NCI-H2029 treated with DMSO at 0.1 percent for 48 hours (cell line): ENCODE measurements around the gene TIMP3.

Source experiments
- DNase-seq: peaks from one replicate; lab custom pipeline; 2025; lab: John Stamatoyannopoulos, UW

Gene TIMP3

DNA sequence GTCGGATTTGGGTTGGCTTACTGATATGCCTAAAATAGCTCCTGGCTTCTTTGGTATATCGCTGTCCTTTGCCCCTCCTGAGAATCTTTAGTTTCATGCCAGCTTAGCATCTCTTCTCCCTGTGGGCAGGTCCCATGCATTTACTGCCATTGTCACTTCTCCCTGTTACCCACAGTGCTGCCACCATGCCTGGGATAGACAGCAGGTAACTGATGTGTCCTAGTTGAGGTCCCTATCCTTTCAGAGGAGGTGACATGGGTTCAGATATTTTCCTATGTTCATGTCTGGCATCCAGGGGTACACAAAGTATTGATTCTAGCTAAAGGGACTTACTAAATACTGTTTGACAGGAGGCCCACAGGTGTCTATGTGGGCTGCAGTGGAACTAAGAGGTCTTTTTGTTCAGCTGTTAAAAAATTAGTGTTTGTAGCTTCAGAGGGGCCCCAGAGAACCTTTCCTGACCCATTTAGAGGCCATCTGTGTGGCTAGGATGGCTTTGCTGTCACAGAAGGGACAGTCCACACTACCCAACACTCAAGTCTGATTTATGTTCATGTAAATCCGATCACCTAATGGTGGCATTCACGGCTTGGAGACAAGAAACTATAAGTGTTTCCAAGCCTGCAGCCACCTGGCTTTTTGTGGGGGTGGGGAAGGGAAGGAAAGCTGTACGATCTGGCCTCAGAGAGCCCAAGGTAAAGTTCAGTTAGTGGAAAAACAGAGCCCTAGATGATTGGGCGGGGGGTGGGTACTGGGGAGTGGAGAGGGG is 8.5 kb downstream of the TIMP3 start:
- DNase-seq, result no peak

DNA sequence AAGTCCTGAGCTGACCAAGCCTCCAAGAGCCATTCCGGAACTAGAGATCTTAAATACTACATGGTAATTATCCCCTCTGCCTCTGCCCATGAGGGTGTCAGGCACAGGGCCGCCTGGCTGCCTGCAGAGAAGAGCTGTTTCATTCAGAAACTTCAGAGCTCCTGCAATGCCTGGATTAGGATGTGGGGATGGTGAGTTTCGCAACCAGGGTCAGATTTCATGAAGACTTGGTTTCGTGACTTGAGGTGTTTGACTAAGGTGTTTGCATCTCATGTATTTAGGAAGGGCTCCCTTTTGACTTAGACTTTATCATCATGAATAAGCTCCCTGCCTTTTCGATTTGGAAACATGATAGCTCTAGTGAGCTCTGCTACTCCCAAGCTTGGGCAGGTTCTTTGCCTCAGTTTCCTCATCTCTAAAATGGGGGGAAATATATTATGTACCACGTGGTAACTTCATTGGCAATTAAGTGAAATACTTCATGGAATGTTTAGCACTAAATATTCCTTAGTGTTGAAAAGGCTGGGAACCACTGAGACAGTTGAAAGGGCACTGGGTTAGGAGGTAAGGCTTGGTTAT is 9.1 kb downstream of the TIMP3 start:
- no peak for DNase-seq

DNA sequence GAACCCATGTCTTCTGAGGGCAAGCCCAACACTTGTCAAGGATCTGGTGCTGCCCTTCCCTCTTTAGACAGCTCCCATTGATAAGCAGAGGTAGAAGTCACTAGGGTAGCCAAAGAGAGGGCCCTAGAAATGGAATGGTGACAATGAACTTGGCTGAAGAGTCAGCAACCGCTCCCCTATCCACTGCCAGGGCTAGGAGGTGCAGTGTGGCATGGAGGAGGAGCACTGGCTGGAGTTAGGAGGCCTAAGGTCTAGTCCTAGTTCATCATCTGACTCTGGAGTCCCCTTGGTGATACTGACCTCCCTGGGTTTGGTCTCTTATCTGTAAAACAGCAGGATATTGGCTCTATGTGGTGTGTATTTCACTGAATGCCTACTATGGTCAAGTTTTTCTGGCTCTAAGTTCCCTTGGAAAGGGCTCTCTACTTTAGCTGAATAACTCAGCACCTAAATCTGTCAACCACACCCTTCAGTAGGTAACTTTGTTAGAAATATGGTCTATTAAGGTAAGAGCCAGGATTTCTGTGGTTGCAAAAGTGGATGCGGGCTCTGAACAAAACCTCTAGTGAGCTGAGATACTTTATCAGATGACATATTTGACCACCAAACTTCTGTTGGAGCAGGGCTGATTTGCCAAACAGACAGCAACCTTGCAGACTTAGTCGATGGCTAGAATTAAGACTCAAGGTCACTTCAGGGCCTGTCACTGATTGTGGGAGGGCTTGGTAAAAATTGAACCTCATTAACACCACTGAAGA is 10.5 kb downstream of the TIMP3 start:
- no peak for DNase-seq

DNA sequence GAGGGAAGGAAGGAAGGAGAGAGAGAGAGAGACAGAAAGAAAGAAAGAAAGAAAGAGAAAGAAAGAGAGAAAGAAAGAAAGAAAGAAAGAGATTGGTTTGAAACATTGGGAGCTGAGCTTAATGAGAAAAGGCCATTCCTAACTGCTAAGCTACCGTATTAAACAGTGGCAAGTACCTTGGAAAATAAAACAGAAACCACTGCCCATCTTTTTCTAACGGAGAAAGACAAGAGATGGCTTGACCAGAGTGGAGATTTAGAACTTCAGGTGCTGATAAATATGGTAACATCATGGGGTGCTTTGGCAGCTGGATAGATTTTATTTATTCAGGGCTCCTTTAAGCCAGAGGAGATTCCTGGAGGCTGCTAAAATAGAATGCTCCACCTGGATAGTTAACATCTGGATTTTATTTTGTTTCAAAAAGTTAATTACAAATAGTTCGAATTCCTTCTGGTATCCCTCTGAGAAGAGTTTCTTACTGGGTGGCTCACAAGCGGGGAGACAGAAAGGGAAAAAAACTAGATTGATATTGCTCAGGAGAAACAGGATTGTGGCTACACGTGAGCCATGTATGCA is 12.9 kb downstream of the TIMP3 start:
- DNase-seq, result no peak

DNA sequence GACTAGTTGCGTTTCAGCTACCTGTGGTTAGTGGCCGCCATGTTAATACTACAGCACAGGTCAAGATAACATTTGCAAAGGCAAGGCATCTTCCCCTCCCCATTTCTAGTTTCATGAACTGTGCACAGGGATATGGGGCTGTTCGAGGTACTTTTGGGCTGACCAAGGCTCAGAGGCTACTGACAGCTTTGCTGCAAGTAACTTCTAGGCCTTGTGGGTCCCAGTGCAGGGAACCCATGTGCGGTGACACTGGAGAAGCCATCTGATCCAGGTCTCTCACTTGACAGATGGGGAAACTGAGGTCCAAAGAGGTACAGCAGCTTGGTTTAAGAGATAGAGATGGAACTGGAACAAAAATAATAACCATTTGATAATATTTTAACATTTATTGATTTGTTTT is 13.6 kb downstream of the TIMP3 start:
- DNase-seq, result no peak

DNA sequence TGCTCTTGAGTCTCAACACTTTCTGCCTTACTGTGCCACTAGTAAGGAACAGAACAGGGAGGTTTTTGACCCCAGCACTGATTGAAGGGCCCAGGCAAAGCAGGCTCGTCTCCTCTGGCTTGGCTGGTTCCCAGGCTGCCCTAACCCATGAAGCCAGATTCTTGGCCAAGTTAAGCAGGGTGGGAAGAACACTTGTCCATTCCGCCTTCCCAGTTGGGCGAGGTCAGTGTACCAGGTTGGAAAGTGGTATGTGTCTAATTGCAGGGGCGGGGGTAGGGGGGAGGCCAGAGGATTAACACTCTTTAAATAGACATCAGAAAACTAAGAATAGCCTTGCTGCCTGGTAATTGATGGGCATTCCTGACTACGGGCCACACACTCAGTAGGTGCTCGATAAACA is 14.4 kb downstream of the TIMP3 start:
- DNase-seq, result no peak

DNA sequence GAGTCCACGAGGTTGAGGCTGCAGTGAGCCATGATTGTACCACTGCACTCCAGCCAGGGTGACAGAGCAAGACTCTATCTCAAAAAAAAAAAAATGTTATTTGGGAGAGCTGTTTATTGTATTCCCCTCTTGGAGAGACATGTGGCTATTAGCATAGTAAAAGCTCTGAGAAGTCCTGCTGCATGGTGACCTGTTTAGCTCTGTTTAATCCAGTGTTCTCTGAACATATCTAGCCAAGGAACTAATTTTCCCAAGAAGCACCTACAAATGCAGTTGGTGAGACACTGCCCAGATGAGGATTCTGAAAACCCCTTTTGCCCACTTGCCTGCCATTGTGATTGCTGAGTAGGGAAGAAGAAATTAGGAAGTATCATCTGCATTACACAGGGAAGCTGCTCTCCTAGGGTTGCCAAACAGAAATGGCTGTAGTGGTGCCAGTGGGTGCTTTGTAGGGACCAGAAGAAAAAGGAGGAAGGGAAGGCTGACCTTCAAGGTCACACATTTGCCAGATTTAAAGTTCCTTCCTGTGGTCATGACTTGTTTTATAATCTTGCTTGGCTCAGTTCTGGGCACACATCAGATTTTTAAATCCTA is 15.7 kb downstream of the TIMP3 start:
- no peak for DNase-seq

DNA sequence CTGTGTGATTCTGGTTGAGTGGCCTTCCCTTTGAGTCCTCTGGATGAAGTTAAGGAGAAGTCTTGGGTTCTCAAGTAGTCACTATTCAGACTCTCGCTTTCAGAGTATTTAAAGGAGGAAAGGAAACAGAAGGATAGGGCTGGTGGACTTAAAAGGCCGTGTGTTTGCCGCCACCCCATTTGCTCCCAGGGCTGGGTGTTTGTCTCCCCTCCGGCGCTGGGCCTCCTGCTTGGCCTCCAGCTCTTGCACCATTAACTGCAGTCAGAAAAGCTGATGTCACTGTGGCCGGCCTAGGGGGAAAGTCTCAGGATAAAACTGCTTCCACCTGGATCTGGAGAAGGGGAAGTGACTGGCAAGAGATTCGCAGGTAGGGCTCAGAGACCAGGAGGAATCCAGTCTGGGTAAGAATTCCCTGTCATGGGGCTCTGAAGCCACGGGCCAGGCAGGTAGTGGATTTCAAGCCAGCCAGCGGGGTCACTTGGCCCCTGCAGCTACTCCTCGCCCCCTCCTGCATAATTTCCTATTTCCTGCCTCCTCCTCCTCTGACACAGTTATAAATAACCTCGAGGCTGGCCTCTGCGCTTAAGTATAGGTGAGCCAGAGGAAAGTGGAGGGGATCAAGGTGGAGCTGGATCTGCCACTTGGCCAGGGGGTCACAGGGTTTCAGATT is 17.1 kb downstream of the TIMP3 start:
- no peak for DNase-seq

DNA sequence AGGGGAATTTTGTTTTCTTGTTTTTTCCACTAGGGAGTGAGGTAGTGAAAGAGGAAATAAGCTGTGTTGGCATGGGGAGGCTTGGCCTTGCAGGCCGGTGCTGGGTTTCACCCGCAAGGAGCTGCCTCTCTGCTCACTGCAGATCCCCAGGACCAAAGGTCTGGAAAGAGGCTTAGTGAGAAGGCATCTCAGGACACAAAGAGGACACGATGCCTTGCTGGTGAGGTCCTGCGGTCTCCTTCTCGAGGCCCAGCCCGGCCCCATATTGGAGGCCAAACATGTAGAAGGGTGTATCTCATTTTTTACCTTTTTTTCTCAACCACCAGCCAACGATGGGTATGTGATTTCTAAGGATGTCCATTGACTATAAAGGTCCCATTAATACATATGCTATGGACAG is 17.6 kb downstream of the TIMP3 start:
- DNase-seq, result no peak

DNA sequence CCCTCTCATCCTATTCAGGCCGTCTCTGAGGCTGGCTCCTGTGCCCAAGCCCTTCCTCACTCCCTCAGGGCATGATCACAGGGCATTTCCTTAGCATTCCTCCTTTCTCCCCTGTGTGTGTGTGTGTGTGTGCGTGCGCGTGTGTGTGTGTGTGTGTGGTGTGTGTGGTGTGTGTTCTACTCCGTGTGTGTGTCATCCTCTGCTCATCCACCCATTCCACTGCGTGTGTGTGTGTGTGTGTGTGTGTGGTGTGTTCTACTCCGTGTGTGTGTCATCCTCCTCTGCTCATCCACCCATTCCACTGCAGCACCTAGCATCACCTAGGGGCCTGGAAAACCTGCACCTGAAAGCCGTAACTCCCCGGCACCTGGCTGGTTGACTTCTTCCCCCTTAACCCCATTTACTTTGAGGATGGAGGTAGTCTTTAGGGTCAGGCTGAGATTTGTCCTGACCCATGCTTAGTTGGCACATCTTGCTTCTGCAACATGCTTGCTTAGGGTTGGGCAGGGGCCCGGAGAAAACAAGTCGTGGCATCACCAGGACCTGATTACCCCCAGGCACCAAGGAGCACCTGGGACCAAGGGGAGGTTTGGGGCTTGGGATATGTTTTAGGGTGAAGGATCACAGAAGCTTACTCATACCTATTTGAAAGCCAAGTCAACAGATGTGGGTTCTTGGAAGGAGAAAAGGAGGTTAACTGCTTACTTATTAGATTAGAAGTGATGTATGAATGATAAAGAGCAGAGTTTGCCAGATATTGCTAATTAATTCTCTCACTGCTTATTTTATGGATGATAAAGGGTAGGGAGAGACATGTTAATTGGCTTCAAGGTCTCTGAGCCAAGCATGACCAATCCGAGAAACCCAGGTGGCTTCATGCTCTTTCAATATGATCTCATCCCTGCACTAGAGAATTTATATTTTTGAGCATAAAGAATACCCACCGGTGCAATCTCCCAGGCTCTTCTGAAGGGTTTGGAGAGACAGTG is 18.9 kb downstream of the TIMP3 start:
- no peak for DNase-seq

DNA sequence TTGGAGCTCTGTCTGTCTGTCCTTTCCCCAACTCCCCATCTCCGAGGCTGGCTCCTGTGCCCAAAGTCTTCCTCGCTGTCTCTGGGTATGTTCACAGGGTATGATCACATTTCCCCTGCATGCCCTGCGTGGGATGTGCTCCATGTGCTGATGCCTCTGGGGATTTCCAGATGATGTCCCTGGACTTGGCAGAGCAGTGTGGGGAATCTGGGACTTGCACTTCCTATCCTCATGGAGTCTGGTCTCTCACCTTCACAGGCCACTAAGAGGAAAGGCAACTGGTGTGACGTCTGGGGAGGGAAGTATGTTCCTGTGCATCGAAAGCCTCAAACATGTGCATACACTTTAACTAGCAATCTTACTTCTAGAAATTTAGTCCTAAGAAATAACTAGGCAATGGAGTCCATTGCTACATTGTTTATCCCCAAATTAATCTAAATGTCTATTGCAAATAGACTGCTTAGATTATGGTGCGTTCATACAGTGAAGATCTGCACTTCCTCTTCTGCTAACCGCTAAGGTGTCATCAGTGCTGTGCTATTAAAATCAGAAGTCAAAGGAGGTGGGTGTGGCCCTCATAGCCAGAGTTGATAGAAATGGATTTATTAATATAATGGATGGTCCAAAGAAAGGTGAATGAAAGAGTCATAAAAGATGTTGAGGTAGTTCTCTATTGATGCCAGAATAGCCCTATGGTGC is 20.8 kb downstream of the TIMP3 start:
- no peak for DNase-seq

DNA sequence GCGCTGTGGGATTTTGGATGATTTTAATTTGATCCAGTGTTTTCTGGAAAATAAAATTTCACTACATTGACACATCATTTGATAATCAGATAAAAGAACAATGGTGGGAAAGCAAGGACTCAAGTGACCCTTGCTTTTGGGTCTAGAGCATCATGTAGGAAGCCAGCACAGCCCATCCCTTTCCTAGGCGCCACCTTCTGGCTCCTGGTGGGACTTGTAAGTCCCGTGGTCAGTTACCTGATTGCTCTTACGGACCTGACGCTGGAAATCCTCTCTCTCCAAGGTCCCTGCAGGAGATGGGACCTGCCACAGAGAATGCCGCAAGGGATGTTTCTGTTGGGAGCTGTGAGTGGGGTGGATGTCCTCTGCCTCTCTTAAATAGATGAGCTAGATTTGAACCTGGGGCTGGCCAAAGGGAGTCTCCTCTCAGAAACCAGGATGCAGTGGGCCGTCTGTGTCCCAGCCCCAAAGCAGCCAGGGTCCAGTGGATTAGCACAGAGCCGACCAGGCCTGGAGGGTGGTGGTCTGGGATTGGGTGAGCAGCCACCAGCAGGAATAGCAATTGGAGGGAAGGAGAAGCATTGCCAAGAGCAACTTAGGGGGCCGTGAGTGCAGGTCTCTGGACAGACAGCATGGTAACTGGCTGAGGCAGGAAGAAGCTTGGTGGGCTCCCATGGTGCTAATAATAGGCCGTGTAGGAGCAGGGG is 21.7 kb downstream of the TIMP3 start:
- no peak for DNase-seq

DNA sequence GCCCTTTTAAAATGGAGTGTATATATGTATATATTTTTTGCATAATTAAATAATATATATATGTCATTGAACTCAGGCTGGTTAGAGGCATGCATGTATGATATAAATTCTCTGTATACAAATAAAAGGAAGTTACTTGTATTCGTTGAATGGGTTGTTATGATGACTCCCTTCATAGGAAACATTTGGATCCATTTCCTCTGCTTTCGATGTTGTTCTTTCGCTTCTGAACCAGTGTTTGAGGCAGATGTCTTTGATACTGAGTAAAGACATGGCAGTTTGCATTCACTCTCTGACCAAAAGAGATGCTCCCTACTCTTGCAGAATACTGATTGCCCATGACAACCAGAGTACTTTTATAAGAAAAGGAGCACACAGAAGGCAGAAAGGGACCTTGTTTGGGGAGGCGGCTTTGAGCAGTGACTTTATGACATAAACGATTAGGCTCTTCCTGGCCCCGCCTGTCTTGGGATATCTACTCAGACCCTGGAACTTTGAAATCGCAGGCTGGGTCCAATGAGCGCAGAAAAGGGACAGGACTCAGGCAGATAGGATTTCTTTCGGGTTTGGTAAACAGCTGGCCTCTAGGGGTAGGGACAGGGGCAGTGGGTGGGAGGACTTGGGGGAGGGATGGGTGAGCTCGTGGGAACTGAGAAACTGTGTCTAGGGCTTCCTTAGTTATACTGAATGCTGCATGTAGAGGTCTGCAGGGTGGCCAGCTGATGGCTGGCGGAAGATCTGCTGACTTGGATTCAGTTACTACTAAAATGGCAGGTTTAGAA is 23.2 kb downstream of the TIMP3 start:
- DNase-seq, result no peak

DNA sequence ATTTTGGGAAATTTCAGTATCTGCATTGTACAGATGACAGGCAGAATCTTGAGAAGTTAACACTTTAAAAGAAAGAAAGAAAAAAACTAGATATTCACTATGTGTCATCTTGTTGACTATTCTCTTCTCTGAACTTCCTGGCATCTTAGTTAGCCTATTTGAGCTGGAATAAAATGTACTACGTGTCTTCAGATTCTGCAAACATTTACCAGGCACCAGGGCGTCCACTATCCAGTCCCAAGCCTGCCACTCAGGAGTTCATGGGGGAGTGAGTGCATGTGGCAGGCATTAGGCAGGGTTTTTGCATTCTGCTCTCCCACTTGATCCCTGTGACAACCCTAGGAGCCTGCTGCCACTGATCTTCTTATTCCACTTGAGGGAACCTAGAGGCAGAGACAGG is 25.0 kb downstream of the TIMP3 start:
- no peak for DNase-seq

DNA sequence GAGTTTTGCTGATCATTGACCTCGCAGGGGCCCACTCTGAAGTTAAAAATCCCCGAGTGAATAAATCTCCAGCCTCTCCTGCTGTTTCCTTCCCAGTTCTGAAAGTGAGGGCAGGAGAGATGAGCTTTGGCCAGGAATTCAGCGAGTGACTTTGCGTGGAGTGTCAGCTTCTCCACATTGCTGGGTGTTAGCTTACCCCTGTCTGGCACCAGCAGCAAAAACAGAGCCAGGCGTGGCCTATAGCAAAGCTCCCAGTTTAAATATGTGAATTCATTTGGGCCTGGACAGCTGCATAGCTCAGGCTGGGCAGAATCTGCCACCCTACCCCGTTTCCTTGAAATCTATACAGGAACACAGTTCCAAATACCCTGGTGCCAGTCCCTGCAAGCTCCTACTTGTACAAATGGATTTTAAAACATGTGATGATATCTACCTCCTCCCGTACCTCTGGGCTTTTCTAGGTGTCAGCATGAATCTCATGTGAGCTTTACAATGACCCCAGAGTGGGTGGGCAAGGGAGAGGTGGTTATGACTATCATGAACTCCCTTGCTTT is 25.6 kb downstream of the TIMP3 start:
- DNase-seq, result no peak

DNA sequence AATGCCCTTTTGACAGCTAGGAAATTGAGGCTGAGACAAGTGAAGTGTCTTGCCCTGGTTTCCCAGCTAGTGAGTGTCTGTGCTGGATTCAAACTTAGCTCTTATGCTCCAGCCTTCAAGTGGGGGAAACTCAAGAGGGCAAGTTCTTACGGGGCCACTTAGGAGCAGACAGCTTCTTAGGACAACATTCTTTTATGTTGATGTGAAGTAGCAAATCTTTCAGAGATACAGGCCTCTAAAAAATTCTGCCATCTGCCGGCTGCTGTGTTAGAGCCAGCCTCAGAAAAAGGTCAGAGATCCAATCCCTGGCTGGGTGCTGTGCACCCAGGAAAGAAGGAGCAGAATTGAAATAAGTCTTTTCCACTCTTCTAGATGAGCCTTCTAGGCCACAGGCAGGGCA is 26.6 kb downstream of the TIMP3 start:
- no peak for DNase-seq

DNA sequence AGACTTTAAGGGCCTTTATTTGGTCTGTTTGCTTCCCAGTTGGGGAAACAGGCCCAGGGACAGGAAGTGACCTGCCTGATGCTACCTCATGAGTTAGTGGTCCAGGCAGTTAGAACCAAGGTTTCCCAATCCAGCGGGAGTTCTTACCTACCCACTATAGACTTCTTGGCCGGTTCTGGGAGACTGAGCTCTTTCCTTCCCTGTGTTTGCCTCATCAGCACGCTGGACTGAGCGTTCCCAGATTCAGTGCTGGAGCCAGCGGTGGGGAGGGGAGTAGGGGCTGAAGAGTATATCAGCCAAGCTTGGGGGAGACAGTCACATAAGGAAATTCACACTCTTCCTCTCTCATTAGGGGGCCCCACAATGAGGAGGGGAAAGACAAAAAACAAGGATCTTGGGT is 27.1 kb downstream of the TIMP3 start:
- DNase-seq, result no peak

DNA sequence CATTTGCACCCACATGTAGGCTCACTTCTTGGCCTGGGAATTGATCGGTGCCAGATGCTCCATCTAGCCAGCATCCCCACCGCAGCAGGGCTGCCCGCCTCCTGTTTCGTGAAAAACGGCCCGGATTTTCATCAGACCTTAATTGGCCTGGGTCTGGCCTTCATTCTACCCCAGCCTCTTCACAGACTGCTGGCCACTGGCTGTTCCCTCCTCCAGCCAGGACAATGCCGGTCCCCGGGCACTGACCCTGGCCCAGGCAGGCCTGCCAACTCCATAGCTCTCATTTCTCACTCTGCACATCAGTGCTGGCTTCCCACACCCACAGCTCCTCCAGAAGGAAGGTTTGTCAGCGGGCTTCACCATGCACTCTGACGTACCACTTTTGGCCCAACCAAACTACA is 27.9 kb downstream of the TIMP3 start:
- DNase-seq, result no peak
